HUES6 (cell line): ENCODE results near the gene SLC66A3.
"Not testable (repeated sequence)": the region's sequence is repeated elsewhere in the genome, so short reads cannot be mapped to it uniquely, and the experiment has no call there.

Source experiments
- H3K27ac ChIP-seq: 2 replicates; pipeline ENCODE4 v1.7.0; 2013; ENCODE audit warnings: low read depth, mild to moderate bottlenecking, low read length, inconsistent platforms
- H3K27me3 ChIP-seq: 2 replicates; pipeline ENCODE4 v1.6.1; 2013; ENCODE audit warnings: low read length; ENCODE audit not compliant: control insufficient read depth, insufficient read depth
- H3K36me3 ChIP-seq: 2 replicates; pipeline ENCODE4 v1.6.1; 2013; ENCODE audit warnings: low read length; ENCODE audit not compliant: control insufficient read depth, insufficient read depth
- H3K4me1 ChIP-seq: 2 replicates; pipeline ENCODE4 v1.6.1; 2013; ENCODE audit warnings: low read length; ENCODE audit not compliant: control insufficient read depth, insufficient read depth
- H3K4me3 ChIP-seq: 2 replicates; pipeline ENCODE4 v1.5.1; 2013; ENCODE audit warnings: low read depth, low read length
- H3K9ac ChIP-seq: one replicate; pipeline ENCODE4 v1.6.1; 2013; ENCODE audit warnings: mild to moderate bottlenecking, low read length
- H3K9me3 ChIP-seq: 2 replicates; pipeline ENCODE4 v1.6.1; 2013; ENCODE audit warnings: low read depth, low read length; ENCODE audit not compliant: control insufficient read depth, insufficient read depth

SLC66A3 gene

GRCh38 chr2:11156396-11157075 lies 1.3 kb downstream of the SLC66A3 start:
- H3K9ac ChIP-seq: no peak overlapping the region
- peaks cover 29% of the 10 kb centered on the region for H3K27me3 ChIP-seq
- peaks cover 14% of the 10 kb centered on the region; the same call in 1 of the 2 replicates for H3K4me1 ChIP-seq
- no peak overlapping the region for H3K27ac ChIP-seq
- H3K9me3 ChIP-seq: no peaks in the 10 kb centered on the region
- H3K36me3 ChIP-seq: no peaks in the 10 kb centered on the region
- no peak overlapping the region for H3K4me3 ChIP-seq

- Histone ChIP-seq H3K4me1 (peaks cover 14% of the 10 kb centered on the region; the same call in 1 of the 2 replicates), H3K9me3 (no peaks in the 10 kb centered on the region), H3K27ac (no peak overlapping the region), H3K4me3 (no peak overlapping the region), H3K9ac (no peak overlapping the region), H3K36me3 (no peaks in the 10 kb centered on the region), H3K27me3 (peaks cover 29% of the 10 kb centered on the region)
These were observed 2.0 kb downstream of the SLC66A3 start for GRCh38 chr2:11157296-11157695.

- H3K27ac ChIP-seq: no peak overlapping the region
- no peak overlapping the region for H3K4me3 ChIP-seq
- no peak overlapping the region for H3K9ac ChIP-seq
- H3K36me3 ChIP-seq: no peaks in the 10 kb centered on the region
- no peaks in the 10 kb centered on the region for H3K9me3 ChIP-seq
- peaks cover 28% of the 10 kb centered on the region for H3K27me3 ChIP-seq
- peaks cover 14% of the 10 kb centered on the region; the same call in 1 of the 2 replicates for H3K4me1 ChIP-seq
These were observed 2.5 kb downstream of the SLC66A3 start for GRCh38 chr2:11157731-11158130.

GRCh38 chr2:11158916-11159573 lies 3.8 kb downstream of the SLC66A3 start:
- no peak overlapping the region for H3K9ac ChIP-seq
- no peak overlapping the region for H3K4me3 ChIP-seq
- no peak overlapping the region for H3K27ac ChIP-seq
- no peaks in the 10 kb centered on the region for H3K36me3 ChIP-seq
- H3K27me3 ChIP-seq: peaks cover 18% of the 10 kb centered on the region
- H3K4me1 ChIP-seq: peaks cover 14% of the 10 kb centered on the region; the same call in 1 of the 2 replicates
- no peaks in the 10 kb centered on the region for H3K9me3 ChIP-seq

GRCh38 chr2:11159574-11160170 lies 4.4 kb downstream of the SLC66A3 start:
- no peak overlapping the region for H3K27ac ChIP-seq
- no peaks in the 10 kb centered on the region for H3K9me3 ChIP-seq
- no peak overlapping the region for H3K9ac ChIP-seq
- peaks cover 9% of the 10 kb centered on the region; the same call in 1 of the 2 replicates for H3K4me1 ChIP-seq
- no peak overlapping the region for H3K4me3 ChIP-seq
- H3K27me3 ChIP-seq: peaks cover 14% of the 10 kb centered on the region
- H3K36me3 ChIP-seq: no peaks in the 10 kb centered on the region

GRCh38 chr2:11160256-11160655 lies 5.0 kb downstream of the SLC66A3 start:
- peaks cover 14% of the 10 kb centered on the region for H3K27me3 ChIP-seq
- no peaks in the 10 kb centered on the region for H3K36me3 ChIP-seq
- H3K9ac ChIP-seq: no peak overlapping the region
- no peaks in the 10 kb centered on the region for H3K9me3 ChIP-seq
- H3K27ac ChIP-seq: no peak overlapping the region
- peaks cover 9% of the 10 kb centered on the region; the same call in 1 of the 2 replicates for H3K4me1 ChIP-seq
- H3K4me3 ChIP-seq: no peak overlapping the region

GRCh38 chr2:11160731-11161455 lies 5.6 kb downstream of the SLC66A3 start:
- Histone ChIP-seq H3K9ac (no peak overlapping the region), H3K27ac (no peak overlapping the region), H3K27me3 (peaks cover 11% of the 10 kb centered on the region), H3K4me3 (no peak overlapping the region), H3K36me3 (no peaks in the 10 kb centered on the region), H3K4me1 (peaks cover 9% of the 10 kb centered on the region; the same call in 1 of the 2 replicates), H3K9me3 (no peaks in the 10 kb centered on the region)

- H3K9me3 ChIP-seq: no peaks in the 10 kb centered on the region
These were observed 6.5 kb downstream of the SLC66A3 start for GRCh38 chr2:11161747-11162146.

GRCh38 chr2:11163439-11164317 lies 8.4 kb downstream of the SLC66A3 start:
- no peaks in the 10 kb centered on the region for H3K27me3 ChIP-seq
- no peaks in the 10 kb centered on the region for H3K36me3 ChIP-seq
- H3K4me1 ChIP-seq: peaks cover 6% of the 10 kb centered on the region; the same call in 1 of the 2 replicates
- no peaks in the 10 kb centered on the region for H3K9me3 ChIP-seq
- H3K9ac ChIP-seq: no peak overlapping the region
- no peak overlapping the region for H3K27ac ChIP-seq
- no peak overlapping the region for H3K4me3 ChIP-seq

More at GRCh38 chr2:11161747-11162146, 6.5 kb downstream of the SLC66A3 start:
- Histone ChIP-seq H3K9ac (no peak overlapping the region), H3K27ac (no peak overlapping the region), H3K36me3 (no peaks in the 10 kb centered on the region), H3K4me1 (peaks cover 6% of the 10 kb centered on the region; the same call in 1 of the 2 replicates), H3K27me3 (0 out of 2 replicates have a peak, but pooled peaks cover 5% of the 10 kb centered on the region), H3K4me3 (no peak overlapping the region)

GRCh38 chr2:11165046-11165445 lies 9.8 kb downstream of the SLC66A3 start:
- H3K27ac ChIP-seq, H3K27me3 ChIP-seq, H3K9ac ChIP-seq, H3K4me3 ChIP-seq, H3K36me3 ChIP-seq, H3K9me3 ChIP-seq, H3K4me1 ChIP-seq: not testable (repeated sequence)
